PC-3 (cell line): ENCODE data around the gene PPBP. TPM values are rescaled to one million over a fixed set of nuclear protein-coding genes. Genes with fewer than 3 reads are reported as not detected.

Experiments
- ATAC-seq: fragments of 200-7000 bp; cut with Tn5 transposase; 2 replicates; pipeline ENCODE4 v1.9.1; 2020; ENCODE audit warnings: mild to moderate bottlenecking, moderate library complexity
- BruUV-seq: library from RNA; stranded (reverse); fragments of 400-500 nt; replicated peaks from 2 replicates; lab custom pipeline; 2021; lab: Mats Ljungman, UMichigan
- CTCF ChIA-PET: fragments of 300-600 bp; sonication (Branson Sonifier 250); formaldehyde crosslinking; loops from one replicate; lab custom pipeline; 2022; ENCODE audit warnings: antibody characterized with exemption; lab: Charles Lee
- POLR2A ChIA-PET: fragments of 300-600 bp; sonication (Branson Sonifier 250); formaldehyde crosslinking; loops from one replicate; lab custom pipeline; 2022; ENCODE audit warnings: antibody characterized with exemption; ENCODE audit not compliant: unreplicated experiment; lab: Charles Lee
- DNase-seq: peaks from one replicate; pipeline ENCODE4 v3.0.0-alpha.2; 2015
- H2AFZ ChIP-seq: fragments of 300-600 bp; sonication (generic); 2 replicates; pipeline ENCODE4 v1.6.0; 2016; ENCODE audit warnings: antibody characterized with exemption, low read length
- H3F3A ChIP-seq: fragments of 300-600 bp; sonication (generic); one replicate; pipeline ENCODE4 v1.6.0; 2017; ENCODE audit warnings: antibody characterized with exemption, low read length, control low read depth, mild to moderate bottlenecking; ENCODE audit not compliant: unreplicated experiment
- H3K27ac ChIP-seq: fragments of 300-600 bp; sonication (generic); 2 replicates; pipeline ENCODE4 v1.5.1; 2016; ENCODE audit warnings: mild to moderate bottlenecking, low read length
- H3K27me3 ChIP-seq: fragments of 300-600 bp; sonication (generic); 2 replicates; pipeline ENCODE4 v1.6.1; 2016; ENCODE audit warnings: low read length, mixed read lengths
- H3K36me3 ChIP-seq: fragments of 300-600 bp; sonication (generic); 2 replicates; pipeline ENCODE4 v1.6.1; 2016; ENCODE audit warnings: low read depth, mixed run types, low read length, mixed read lengths
- H3K4me1 ChIP-seq: fragments of 300-600 bp; sonication (generic); 2 replicates; pipeline ENCODE4 v1.5.1; 2016; ENCODE audit warnings: low read length; ENCODE audit not compliant: insufficient read depth
- H3K4me2 ChIP-seq: fragments of 300-600 bp; sonication (generic); 2 replicates; pipeline ENCODE4 v1.6.0; 2016; ENCODE audit warnings: low read length
- H3K4me3 ChIP-seq: fragments of 300-600 bp; sonication (generic); 2 replicates; pipeline ENCODE4 v1.5.1; 2016; ENCODE audit warnings: mild to moderate bottlenecking, low read length, mixed read lengths
- H3K79me2 ChIP-seq: fragments of 300-600 bp; sonication (generic); 2 replicates; pipeline ENCODE4 v1.6.1; 2017; ENCODE audit warnings: low read length, mixed read lengths
- H3K9ac ChIP-seq: fragments of 300-600 bp; sonication (generic); 2 replicates; pipeline ENCODE4 v1.6.0; 2016; ENCODE audit warnings: mild to moderate bottlenecking, low read length
- H3K9me2 ChIP-seq: fragments of 300-600 bp; sonication (generic); replicated peaks from 2 replicates; pipeline ENCODE4 v1.6.1; 2016; ENCODE audit warnings: mixed run types, low read length, mixed read lengths
- H3K9me3 ChIP-seq: fragments of 300-600 bp; sonication (generic); 2 replicates; pipeline ENCODE4 v1.6.1; 2016; ENCODE audit warnings: low read length, mixed read lengths
- H4K20me1 ChIP-seq: fragments of 300-600 bp; sonication (generic); 2 replicates; pipeline ENCODE4 v1.6.1; 2016; ENCODE audit warnings: low read length, mixed read lengths
- CTCF ChIP-seq: fragments of 300-600 bp; sonication (generic); conservative IDR thresholded peaks from 2 replicates; pipeline ENCODE4 v1.5.1; 2017; ENCODE audit warnings: antibody characterized with exemption, low read depth, mild to moderate bottlenecking, low read length
- EZH2 ChIP-seq: fragments of 300-600 bp; sonication (generic); IDR thresholded peaks from one replicate; pipeline ENCODE4 v1.6.1; 2017; ENCODE audit warnings: antibody characterized with exemption, mild to moderate bottlenecking, low read length; ENCODE audit not compliant: unreplicated experiment
- EZH2phosphoT487 ChIP-seq: fragments of 300-600 bp; sonication (generic); IDR thresholded peaks from 2 replicates; pipeline ENCODE4 v1.6.1; 2018; ENCODE audit warnings: mild to moderate bottlenecking, antibody characterized with exemption, low read length, borderline replicate concordance
- intact Hi-C: fragments of 100-400 bp; cut with micrococcal nuclease; formaldehyde crosslinking; loops from 2 replicates; pipeline ENCODE4 v1.9.0; 2023
- total RNA-seq: library from RNA; depleted of rRNA; stranded (reverse); fragments of >200 nt; gene quantifications from 2 replicates; pipeline ENCODE4 v1.2.3, GENCODE V29; 2014

Gene PPBP
- total RNA-seq, 1 experiment from 2014 or later: not detected

- no peaks in the 10 kb centered on the region for H3K36me3 ChIP-seq
- no peaks in the 10 kb centered on the region for H3K79me2 ChIP-seq
- H3K4me2 ChIP-seq: no peak overlapping the region
- H3K27me3 ChIP-seq: no peaks in the 10 kb centered on the region
- H3F3A ChIP-seq: no peaks in the 10 kb centered on the region
- DNase-seq (no peak), ATAC-seq (no peak)
- CTCF ChIA-PET: no interaction called here
- POLR2A ChIA-PET: no interaction called here
- H3K4me1 ChIP-seq: no peaks in the 10 kb centered on the region
- BruUV-seq: no TSS peak
- intact Hi-C loops: no loop called here
- H3K9me3 ChIP-seq: no peaks in the 10 kb centered on the region
- no peaks in the 10 kb centered on the region for H3K9me2 ChIP-seq
- H3K9ac ChIP-seq: no peak overlapping the region
- no peak overlapping the region for H2AFZ ChIP-seq
- H3K4me3 ChIP-seq: no peak overlapping the region
- H4K20me1 ChIP-seq: no peaks in the 10 kb centered on the region
- no peak overlapping the region for H3K27ac ChIP-seq
- TF ChIP-seq EZH2phosphoT487: no peak
- no peak for TF ChIP-seq EZH2
- TF ChIP-seq CTCF: no peak
Observed at GRCh38 chr4:73992050-73992449, 4.1 kb upstream of the PPBP start.

GRCh38 chr4:73991742-73992000 is 3.7 kb upstream of the PPBP start:
- H3F3A ChIP-seq: no peaks in the 10 kb centered on the region
- H3K4me1 ChIP-seq: no peaks in the 10 kb centered on the region
- H3K9me3 ChIP-seq: no peaks in the 10 kb centered on the region
- no peak overlapping the region for H3K27ac ChIP-seq
- no peak for DNase-seq
- BruUV-seq: no TSS peak
- no peaks in the 10 kb centered on the region for H3K36me3 ChIP-seq
- no peaks in the 10 kb centered on the region for H4K20me1 ChIP-seq
- no peak overlapping the region for H3K4me2 ChIP-seq
- ChIA-PET CTCF (no interaction called here), POLR2A (no interaction called here)
- H3K79me2 ChIP-seq: no peaks in the 10 kb centered on the region
- no peak overlapping the region for H3K9ac ChIP-seq
- intact Hi-C loops: no loop called here
- H3K27me3 ChIP-seq: no peaks in the 10 kb centered on the region
- ATAC-seq: no peak
- no peaks in the 10 kb centered on the region for H3K9me2 ChIP-seq
- H2AFZ ChIP-seq: no peak overlapping the region
- H3K4me3 ChIP-seq: no peak overlapping the region
- no peak for TF ChIP-seq CTCF
- no peak for TF ChIP-seq EZH2
- TF ChIP-seq EZH2phosphoT487: no peak

- Histone ChIP-seq H3F3A (no peaks in the 10 kb centered on the region), H3K4me2 (no peak overlapping the region), H3K79me2 (no peaks in the 10 kb centered on the region), H2AFZ (no peak overlapping the region), H3K4me1 (no peaks in the 10 kb centered on the region), H3K27ac (no peak overlapping the region), H3K9ac (no peak overlapping the region), H3K9me3 (no peaks in the 10 kb centered on the region), H3K9me2 (no peaks in the 10 kb centered on the region), H3K27me3 (no peaks in the 10 kb centered on the region), H3K4me3 (no peak overlapping the region), H3K36me3 (no peaks in the 10 kb centered on the region), H4K20me1 (no peaks in the 10 kb centered on the region)
- no TSS peak for BruUV-seq
- TF ChIP-seq CTCF (no peak), EZH2 (no peak), EZH2phosphoT487 (no peak)
- no peak for DNase-seq
- intact Hi-C loops: no loop called here
- ChIA-PET CTCF (no interaction called here), POLR2A (no interaction called here)
- ATAC-seq: no peak
Observed at GRCh38 chr4:73990988-73991741, 3.2 kb upstream of the PPBP start.
